ENCODE data around the gene MCOLN3. TPM values are rescaled to one million over a fixed set of nuclear protein-coding genes. Genes with fewer than 3 reads are reported as not detected.

MCOLN3 gene
- total RNA-seq, 6 experiments from 2014 or later, result 0.09 to 0.51 (median 0.28) TPM

GRCh38 chr1:85047472-85048295 is 616 bp downstream of the MCOLN3 start:
- H3K27me3 Mint-ChIP-seq (ENCODE audit: insufficient read depth), result peaks cover 34% of the 10 kb centered on the region
- H3K9me3 Mint-ChIP-seq, result no peaks in the 10 kb centered on the region
- H3K4me1 Mint-ChIP-seq (ENCODE audit: low read depth), result no peaks in the 10 kb centered on the region
- TF ChIP-seq, protein P1, sequence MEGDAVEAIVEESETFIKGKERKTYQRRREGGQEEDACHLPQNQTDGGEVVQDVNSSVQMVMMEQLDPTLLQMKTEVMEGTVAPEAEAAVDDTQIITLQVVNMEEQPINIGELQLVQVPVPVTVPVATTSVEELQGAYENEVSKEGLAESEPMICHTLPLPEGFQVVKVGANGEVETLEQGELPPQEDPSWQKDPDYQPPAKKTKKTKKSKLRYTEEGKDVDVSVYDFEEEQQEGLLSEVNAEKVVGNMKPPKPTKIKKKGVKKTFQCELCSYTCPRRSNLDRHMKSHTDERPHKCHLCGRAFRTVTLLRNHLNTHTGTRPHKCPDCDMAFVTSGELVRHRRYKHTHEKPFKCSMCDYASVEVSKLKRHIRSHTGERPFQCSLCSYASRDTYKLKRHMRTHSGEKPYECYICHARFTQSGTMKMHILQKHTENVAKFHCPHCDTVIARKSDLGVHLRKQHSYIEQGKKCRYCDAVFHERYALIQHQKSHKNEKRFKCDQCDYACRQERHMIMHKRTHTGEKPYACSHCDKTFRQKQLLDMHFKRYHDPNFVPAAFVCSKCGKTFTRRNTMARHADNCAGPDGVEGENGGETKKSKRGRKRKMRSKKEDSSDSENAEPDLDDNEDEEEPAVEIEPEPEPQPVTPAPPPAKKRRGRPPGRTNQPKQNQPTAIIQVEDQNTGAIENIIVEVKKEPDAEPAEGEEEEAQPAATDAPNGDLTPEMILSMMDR (IDR thresholded peaks at IDR 0.05), result no peak
- no peaks in the 10 kb centered on the region for H3K36me3 Mint-ChIP-seq (ENCODE audit: low read depth)
- H3K4me3 Mint-ChIP-seq, result no peak overlapping the region
- no peak overlapping the region for H3K27ac Mint-ChIP-seq
- DNase-seq, result no peak

GRCh38 chr1:85047144-85047471 is 1.2 kb downstream of the MCOLN3 start:
- Mint-ChIP-seq H3K36me3 (ENCODE audit: low read depth) (no peaks in the 10 kb centered on the region), H3K4me1 (ENCODE audit: low read depth) (no peaks in the 10 kb centered on the region), H3K9me3 (no peaks in the 10 kb centered on the region), H3K27me3 (ENCODE audit: insufficient read depth) (peaks cover 38% of the 10 kb centered on the region), H3K4me3 (no peak overlapping the region), H3K27ac (no peak overlapping the region)
- TF ChIP-seq, protein P1 (IDR thresholded peaks at IDR 0.05), result no peak
- DNase-seq, result no peak

DNA sequence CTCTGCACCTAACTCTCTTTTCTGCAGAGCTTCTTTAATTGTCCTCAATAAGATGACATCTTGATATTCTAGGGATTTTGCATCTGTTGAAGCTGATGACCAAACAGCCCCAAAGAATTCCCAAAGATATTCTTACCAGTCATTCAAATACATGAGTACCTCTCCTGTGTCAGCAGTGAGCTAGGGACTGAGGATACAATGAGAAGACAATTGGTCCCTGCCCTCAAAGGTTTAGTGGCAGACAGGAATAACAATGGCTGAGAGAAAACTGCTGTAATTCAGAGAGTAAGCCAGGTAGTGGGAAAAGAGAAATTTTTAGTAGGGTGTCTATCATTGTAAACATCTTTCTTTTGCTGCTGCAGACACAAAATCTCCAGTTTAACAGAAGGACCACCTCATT is 5.9 kb downstream of the MCOLN3 start:
- DNase-seq, result no peak
- TF ChIP-seq, protein P1 (IDR thresholded peaks at IDR 0.05), result no peak
- no peaks in the 10 kb centered on the region for H3K4me1 Mint-ChIP-seq (ENCODE audit: low read depth)
- H3K27ac Mint-ChIP-seq, result no peak overlapping the region
- no peaks in the 10 kb centered on the region for H3K9me3 Mint-ChIP-seq
- no peaks in the 10 kb centered on the region for H3K36me3 Mint-ChIP-seq (ENCODE audit: low read depth)
- H3K4me3 Mint-ChIP-seq, result no peak overlapping the region
- H3K27me3 Mint-ChIP-seq (ENCODE audit: insufficient read depth), result peaks cover 39% of the 10 kb centered on the region

GRCh38 chr1:85041793-85042192 is 6.5 kb downstream of the MCOLN3 start:
- no peak overlapping the region for H3K27ac Mint-ChIP-seq
- TF ChIP-seq, protein P1 (IDR thresholded peaks at IDR 0.05), result no peak
- peaks cover 39% of the 10 kb centered on the region for H3K27me3 Mint-ChIP-seq (ENCODE audit: insufficient read depth)
- no peaks in the 10 kb centered on the region for H3K9me3 Mint-ChIP-seq
- DNase-seq, result no peak
- H3K36me3 Mint-ChIP-seq (ENCODE audit: low read depth), result no peaks in the 10 kb centered on the region
- H3K4me3 Mint-ChIP-seq, result no peak overlapping the region
- no peaks in the 10 kb centered on the region for H3K4me1 Mint-ChIP-seq (ENCODE audit: low read depth)

DNA sequence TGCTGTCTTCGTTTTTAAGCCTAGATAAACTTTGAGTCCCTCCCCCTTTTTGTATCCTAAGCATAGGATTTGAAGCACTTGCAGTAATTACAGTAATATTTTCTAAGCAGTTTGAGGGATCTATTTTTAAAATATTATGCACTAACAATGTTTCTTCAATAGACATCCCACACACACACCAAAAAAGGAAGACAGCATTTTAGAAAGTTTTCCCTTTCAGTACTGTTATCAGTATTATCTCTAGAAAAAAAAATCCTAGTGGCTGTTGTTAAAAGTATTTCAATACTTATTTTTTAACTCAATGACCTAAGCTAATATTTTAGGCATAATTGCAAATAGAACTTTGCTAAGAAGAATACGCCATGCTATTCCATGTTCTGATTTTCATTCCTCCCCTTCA is 15.1 kb downstream of the MCOLN3 start:
- Mint-ChIP-seq H3K4me1 (ENCODE audit: low read depth) (peaks cover 16% of the 10 kb centered on the region; the same call in 1 of the 2 replicates), H3K27me3 (ENCODE audit: insufficient read depth) (peaks cover 14% of the 10 kb centered on the region), H3K4me3 (no peak overlapping the region), H3K9me3 (no peaks in the 10 kb centered on the region), H3K36me3 (ENCODE audit: low read depth) (no peaks in the 10 kb centered on the region), H3K27ac (no peak overlapping the region)
- no peak for DNase-seq
- TF ChIP-seq, protein P1 (IDR thresholded peaks at IDR 0.05), result no peak
